T-cell (primary cell): ENCODE results near the gene NENF. TPM values are rescaled to one million over a fixed set of nuclear protein-coding genes. Genes with fewer than 3 reads are reported as not detected.

Experiments used
- ATAC-seq, 4 experiments: fragments of 200-7000 bp in 3 of 4; fragments of 150-1000 bp in 1 of 4; cut with Tn5 transposase; replicated peaks in 1 of 4; 1 replicate in 3 of 4; 2 replicates in 1 of 4; pipeline ENCODE4 v1.10.0; 2021; ENCODE audit warnings: moderate library complexity in 3 of 4, mild to moderate bottlenecking in 2 of 4, moderate number of reproducible peaks in 1 of 4
- CTCF ChIA-PET, 2 donors: fragments of 300-600 bp; sonication (Branson Sonifier 250); formaldehyde crosslinking; loops; one replicate each; lab custom pipeline; 2022; ENCODE audit warnings: antibody characterized with exemption in 2 of 2; lab: Charles Lee
- POLR2A ChIA-PET, 2 donors: fragments of 300-600 bp; sonication (Branson Sonifier 250); formaldehyde crosslinking; loops; one replicate each; lab custom pipeline; 2022; ENCODE audit warnings: antibody characterized with exemption in 2 of 2; lab: Charles Lee
- DNase-seq, 35 experiments: peaks; one replicate each; pipeline versions ENCODE4 v3.0.0 to v3.0.0-alpha.2; 2013 to 2023
- H3K27ac ChIP-seq: one replicate; pipeline ENCODE4 v1.5.1; 2013; ENCODE audit warnings: low read length
- H3K27me3 ChIP-seq, 2 experiments: replicated peaks in 1 of 2; 1 replicate in 1 of 2; 2 replicates in 1 of 2; pipeline versions ENCODE4 v1.6.1 to v1.7.0; 2013; ENCODE audit warnings: low read length in 1 of 2, mixed read lengths in 1 of 2; ENCODE audit not compliant: control insufficient read depth in 2 of 2, insufficient read depth in 2 of 2; ENCODE audit errors: extremely low read depth in 1 of 2
- H3K36me3 ChIP-seq, 2 donors: 1 replicate in 1 of 2; 2 replicates in 1 of 2; pipeline versions ENCODE4 v1.6.1 to v1.7.0; 2013; ENCODE audit warnings: low read length in 1 of 2; ENCODE audit not compliant: control insufficient read depth in 2 of 2, insufficient read depth in 1 of 2; ENCODE audit errors: extremely low read depth in 1 of 2
- H3K4me1 ChIP-seq, 2 experiments: 1 replicate in 1 of 2; 2 replicates in 1 of 2; pipeline versions ENCODE4 v1.6.1 to v1.7.0; 2013; ENCODE audit warnings: low read length in 2 of 2, mixed read lengths in 1 of 2; ENCODE audit not compliant: insufficient read depth in 2 of 2, control insufficient read depth in 1 of 2; ENCODE audit errors: extremely low read depth in 1 of 2
- H3K4me3 ChIP-seq, 2 donors: 1 replicate in 1 of 2; 2 replicates in 1 of 2; pipeline versions ENCODE4 v1.5.1 to v1.7.0; 2013; ENCODE audit warnings: mild to moderate bottlenecking in 2 of 2, low read length in 1 of 2, moderate library complexity in 1 of 2; ENCODE audit not compliant: control insufficient read depth in 1 of 2; ENCODE audit errors: extremely low read depth in 1 of 2
- H3K9me3 ChIP-seq: 2 replicates; pipeline ENCODE4 v1.7.0; 2013
- H3K27ac Mint-ChIP-seq, 2 donors: one replicate each; pipeline ENCODE4 v1.8.0; 2020 to 2021; ENCODE audit warnings: mild to moderate bottlenecking in 2 of 2, mixed read lengths in 2 of 2
- H3K27me3 Mint-ChIP-seq, 2 donors: one replicate each; pipeline ENCODE4 v1.8.0; 2021 to 2022; ENCODE audit warnings: mixed read lengths in 2 of 2
- H3K36me3 Mint-ChIP-seq: one replicate; pipeline ENCODE4 v1.8.0; 2021; ENCODE audit warnings: mixed read lengths
- H3K4me1 Mint-ChIP-seq, 3 donors: one replicate each; pipeline ENCODE4 v1.8.0; 2020 to 2022; ENCODE audit warnings: mixed read lengths in 3 of 3, mild to moderate bottlenecking in 1 of 3
- H3K4me3 Mint-ChIP-seq, 3 donors: one replicate each; pipeline ENCODE4 v1.8.0; 2020 to 2022; ENCODE audit warnings: mild to moderate bottlenecking in 3 of 3, mixed read lengths in 3 of 3, moderate library complexity in 3 of 3
- H3K9me3 Mint-ChIP-seq, 3 donors: one replicate each; pipeline ENCODE4 v1.8.0; 2020 to 2022; ENCODE audit warnings: mixed read lengths in 3 of 3
- WGBS: methylation state at CpG from one replicate; pipeline ENCODE4 v1.1.5; 2013; ENCODE audit warnings: missing lambda C conversion rate; ENCODE audit not compliant: insufficient coverage; 5-methylcytosine and 5-hydroxymethylcytosine counted together
- total RNA-seq, 35 experiments: library from RNA in 6 of 35; stranded (reverse) in 6 of 35; fragments of 120-200 nt in 1 of 35; gene quantifications; one replicate each; pipeline versions ENCODE4 v1.2.1 to v1.2.4 and lab custom pipeline; 2013 to 2026

Gene NENF
- total RNA-seq, 5 donors from 2014 or later (not counting 1 experiment from before 2014, with no cell fraction given), result 17.4 to 29.3 (median 25.9) TPM

DNA sequence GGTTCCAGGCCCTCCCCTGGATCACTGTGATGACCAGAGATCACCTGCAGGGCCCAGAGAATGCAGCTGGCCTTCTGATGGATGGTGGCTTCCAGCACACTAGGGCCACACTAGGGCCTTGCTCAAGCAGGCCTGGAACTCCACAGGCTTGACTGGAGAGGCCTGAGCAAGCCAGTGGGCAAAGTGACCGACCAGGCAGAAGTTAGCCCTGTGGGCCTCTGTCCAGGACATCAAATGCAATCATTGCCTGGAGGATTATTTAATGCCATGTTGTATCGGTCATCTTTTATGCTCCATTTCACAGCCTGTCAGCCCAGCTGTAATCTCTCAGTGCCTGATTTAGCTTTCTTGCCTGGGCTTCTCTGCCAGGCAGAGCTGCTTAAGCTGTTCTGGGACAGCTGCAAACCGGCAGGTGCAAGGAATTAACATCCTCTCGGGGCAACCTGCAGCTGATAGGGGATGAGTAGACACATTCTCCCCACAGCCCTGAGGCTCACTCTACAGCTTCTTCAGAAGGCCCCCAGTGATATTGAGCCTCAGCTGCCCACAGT lies 17.7 kb downstream of the NENF start:
- no peak overlapping the region for H3K4me3 ChIP-seq
- H3K27me3 ChIP-seq, result no peaks in the 10 kb centered on the region
- Mint-ChIP-seq H3K27me3 (no peaks in the 10 kb centered on the region), H3K4me3 (no peak overlapping the region), H3K36me3 (peaks cover 6% of the 10 kb centered on the region), H3K9me3 (no peaks in the 10 kb centered on the region), H3K4me1 (no peaks in the 10 kb centered on the region), H3K27ac (peak overlapping the region in 1 of 2 donors; percentile 28)
- 100% methylated on average over 2 of the region's 4 CpGs for whole genome bisulfite sequencing
- ChIA-PET CTCF (no interaction called here), POLR2A (interaction anchor here in 1 of 2 donors (0.6 kb wide), 1 partner anchor 12 kb away, joined by 4 read pairs; no protein-coding TSS in a partner anchor)
- ATAC-seq (no peak), DNase-seq (no peak)
- H3K4me1 ChIP-seq, result no peaks in the 10 kb centered on the region
- H3K27ac ChIP-seq, result no peak overlapping the region
- H3K36me3 ChIP-seq, result peaks cover 0 to 8% of the 10 kb centered on the region in 2 donors
- H3K9me3 ChIP-seq, result no peaks in the 10 kb centered on the region

DNA sequence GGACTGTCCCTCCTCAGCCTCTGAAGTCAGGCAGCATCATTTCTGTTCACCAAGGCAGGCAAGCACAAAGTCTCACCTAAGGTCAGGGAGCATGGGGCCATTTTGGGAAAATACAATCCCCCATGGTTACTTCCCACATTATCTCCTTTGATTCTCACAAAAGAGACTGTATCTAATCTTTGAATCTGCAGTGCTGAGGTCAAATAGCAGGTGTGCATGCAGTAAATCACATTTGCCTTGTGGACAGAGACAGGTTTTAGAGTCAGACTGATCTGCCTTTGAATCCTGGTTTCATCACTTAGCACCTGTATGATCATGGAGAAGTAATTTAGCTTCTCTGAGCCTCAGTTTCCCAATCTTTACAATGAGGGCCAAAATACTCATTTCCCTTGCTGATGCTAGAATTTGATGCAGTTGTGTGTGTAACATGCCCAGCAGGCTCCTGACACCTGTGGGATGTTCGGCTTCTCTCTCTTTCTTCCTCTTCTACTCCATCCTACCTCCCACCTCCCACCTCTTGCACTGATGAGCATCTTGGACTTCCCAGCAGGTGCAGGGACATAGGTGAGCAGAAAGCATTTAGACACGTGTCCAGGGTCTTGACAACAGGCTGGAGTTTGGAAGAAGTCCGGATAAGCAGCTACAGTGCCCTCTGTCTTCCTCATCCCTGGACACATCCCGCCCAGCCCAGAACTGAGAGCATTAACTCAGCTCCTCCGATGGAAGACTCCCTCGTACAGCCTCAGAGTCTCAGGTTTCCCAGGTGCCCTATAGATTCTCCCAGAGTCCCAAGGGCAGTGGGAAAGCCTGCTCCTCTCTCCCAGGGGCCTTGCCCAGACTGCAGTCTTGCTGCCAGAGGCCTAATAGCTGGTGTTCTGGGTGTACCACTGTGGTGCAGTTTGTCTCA lies 18.9 kb downstream of the NENF start:
- H3K36me3 Mint-ChIP-seq, result no peaks in the 10 kb centered on the region
- 75% methylated on average over 2 of the region's 6 CpGs for WGBS
- no peaks in the 10 kb centered on the region for H3K36me3 ChIP-seq
- no peak overlapping the region for H3K27ac Mint-ChIP-seq
- DNase-seq, result no peak
- ATAC-seq, result no peak
- H3K4me3 ChIP-seq, result no peak overlapping the region
- H3K4me3 Mint-ChIP-seq, result no peak overlapping the region
- no peaks in the 10 kb centered on the region for H3K4me1 Mint-ChIP-seq
- H3K27ac ChIP-seq, result no peak overlapping the region
- ChIA-PET CTCF (interaction anchor here in 1 of 2 donors (0.7 kb wide), 1 partner anchor 239 kb away, joined by 4 read pairs; no protein-coding TSS in a partner anchor), POLR2A (interaction anchor here in 1 of 2 donors (0.6 kb wide), 1 partner anchor 199 kb away, joined by 6 read pairs; no protein-coding TSS in a partner anchor)
- H3K4me1 ChIP-seq, result peaks cover 0 to 5% of the 10 kb centered on the region in 2 experiments
- no peaks in the 10 kb centered on the region for H3K9me3 ChIP-seq
- no peaks in the 10 kb centered on the region for H3K27me3 Mint-ChIP-seq
- H3K27me3 ChIP-seq, result peaks cover 0 to 3% of the 10 kb centered on the region in 2 experiments
- no peaks in the 10 kb centered on the region for H3K9me3 Mint-ChIP-seq

DNA sequence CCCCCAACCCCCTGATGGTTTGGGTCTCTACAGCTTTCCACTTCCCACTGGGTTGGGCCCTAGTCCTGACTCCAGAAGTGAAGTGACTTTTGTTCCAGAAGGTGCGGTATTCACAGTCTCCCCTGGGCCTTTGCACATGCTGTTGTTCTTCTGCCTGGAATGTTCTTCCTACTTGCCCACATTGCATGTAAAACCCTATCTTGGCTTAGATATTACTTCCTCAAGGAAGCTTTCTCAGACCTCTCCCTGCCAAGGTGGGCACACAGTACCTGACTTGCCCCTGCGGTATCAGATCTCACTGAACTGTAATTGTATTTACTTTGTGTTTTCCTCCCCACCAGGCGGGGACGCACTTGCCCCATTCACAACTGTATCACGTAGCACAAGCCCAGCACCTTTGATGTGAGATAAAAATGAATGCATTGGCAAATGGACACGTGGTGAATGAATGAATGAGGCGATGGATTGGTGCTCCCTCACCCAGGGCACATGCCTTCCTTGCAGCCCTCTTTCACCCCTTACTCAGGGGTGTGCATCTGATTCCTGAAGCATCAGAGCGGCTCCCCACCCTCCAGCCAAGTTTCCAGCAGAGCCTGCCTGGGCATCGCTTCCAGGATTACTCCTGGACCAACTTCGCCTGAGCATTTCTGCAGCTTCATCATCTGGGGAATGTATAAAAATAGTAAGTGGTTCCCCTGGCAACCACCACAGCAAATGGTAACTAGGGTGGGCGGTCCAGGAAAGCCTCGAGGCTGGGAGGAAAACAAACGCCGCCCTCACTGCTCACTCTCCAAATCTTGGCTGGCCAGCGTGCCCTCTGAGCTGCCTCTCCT lies 19.8 kb downstream of the NENF start:
- DNase-seq (no peak), ATAC-seq (no peak)
- Histone ChIP-seq H3K27me3 (peaks cover 0 to 3% of the 10 kb centered on the region in 2 experiments), H3K36me3 (no peaks in the 10 kb centered on the region), H3K9me3 (no peaks in the 10 kb centered on the region), H3K4me3 (no peak overlapping the region), H3K4me1 (peaks cover 0 to 5% of the 10 kb centered on the region in 2 experiments), H3K27ac (no peak overlapping the region)
- WGBS, result 67% methylated on average over 2 of the region's 15 CpGs
- Mint-ChIP-seq H3K27ac (no peak overlapping the region), H3K4me1 (no peaks in the 10 kb centered on the region), H3K9me3 (no peaks in the 10 kb centered on the region), H3K27me3 (no peaks in the 10 kb centered on the region), H3K36me3 (no peaks in the 10 kb centered on the region), H3K4me3 (no peak overlapping the region)
- CTCF ChIA-PET, result interaction anchor here (0.6 to 1.7 kb wide), 8 partner anchors 28 to 772 kb away, joined by 3 to 7 read pairs (median 4); no protein-coding TSS in a partner anchor
- POLR2A ChIA-PET, result interaction anchor here in 1 of 2 donors (0.6 kb wide), 2 partner anchors 198 to 368 kb away, joined by 3 to 6 read pairs; no protein-coding TSS in a partner anchor

- ChIA-PET POLR2A (no interaction called here), CTCF (interaction anchor here (0.6 to 1.7 kb wide), 7 partner anchors 24 to 773 kb away, joined by 3 to 7 read pairs (median 5); no protein-coding TSS in a partner anchor)
- H3K27ac Mint-ChIP-seq, result no peak overlapping the region
- H3K36me3 Mint-ChIP-seq, result no peaks in the 10 kb centered on the region
- H3K27me3 ChIP-seq, result peaks cover 0 to 3% of the 10 kb centered on the region in 2 experiments
- no peaks in the 10 kb centered on the region for H3K27me3 Mint-ChIP-seq
- DNase-seq (no peak), ATAC-seq (no peak)
- no peaks in the 10 kb centered on the region for H3K36me3 ChIP-seq
- H3K4me1 Mint-ChIP-seq, result no peaks in the 10 kb centered on the region
- H3K9me3 Mint-ChIP-seq, result no peaks in the 10 kb centered on the region
- H3K4me3 Mint-ChIP-seq, result no peak overlapping the region
- H3K4me3 ChIP-seq, result no peak overlapping the region
- no peaks in the 10 kb centered on the region for H3K9me3 ChIP-seq
- peaks cover 0 to 5% of the 10 kb centered on the region in 2 experiments for H3K4me1 ChIP-seq
- 80% methylated on average over 9 of the region's 12 CpGs for WGBS
- no peak overlapping the region for H3K27ac ChIP-seq
Observed at GRCh38 chr1:212453156-212453857, 20.6 kb downstream of the NENF start.

DNA sequence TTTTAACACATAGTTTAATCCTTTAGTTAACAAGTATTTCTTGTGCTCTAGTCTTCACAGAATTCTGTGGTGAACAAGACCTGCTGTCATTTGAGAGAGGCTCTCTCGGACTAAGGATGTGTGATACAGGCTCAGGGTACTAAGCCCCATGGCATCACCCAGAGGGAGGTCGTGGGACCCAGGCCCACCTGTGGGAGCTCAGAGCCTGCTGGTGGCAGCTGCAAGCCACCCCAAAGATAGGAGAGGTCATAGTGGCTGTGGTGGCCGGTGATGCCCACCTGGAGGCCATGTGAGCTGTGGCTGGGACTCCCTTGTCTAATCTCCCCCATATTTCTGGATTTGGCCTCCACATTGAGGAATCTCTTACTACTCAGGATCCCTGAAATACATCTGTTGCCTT lies 22.0 kb downstream of the NENF start:
- ChIA-PET CTCF (interaction anchor here (0.7 to 5.1 kb wide), 22 partner anchors 16 to 774 kb away, joined by 3 to 133 read pairs (median 6); partner anchors contain the start of genes DTL (in 1 of the 2), INTS7 (in 1 of the 2), NENF (in 1 of the 2) and PACC1 (in 1 of the 2)), POLR2A (no interaction called here)
- WGBS, result 86% methylated on average over 1 of the region's 3 CpGs
- Histone ChIP-seq H3K36me3 (no peaks in the 10 kb centered on the region), H3K4me1 (peaks cover 0 to 5% of the 10 kb centered on the region in 2 experiments), H3K27ac (no peak overlapping the region), H3K9me3 (no peaks in the 10 kb centered on the region), H3K4me3 (no peak overlapping the region), H3K27me3 (peaks cover 0 to 3% of the 10 kb centered on the region in 2 experiments)
- H3K27ac Mint-ChIP-seq, result no peak overlapping the region
- H3K4me3 Mint-ChIP-seq, result no peak overlapping the region
- DNase-seq, result no peak
- ATAC-seq, result no peak
- H3K9me3 Mint-ChIP-seq, result no peaks in the 10 kb centered on the region
- H3K27me3 Mint-ChIP-seq, result no peaks in the 10 kb centered on the region
- H3K36me3 Mint-ChIP-seq, result no peaks in the 10 kb centered on the region
- peaks cover 0 to 4% (median 0%) of the 10 kb centered on the region in 3 donors for H3K4me1 Mint-ChIP-seq
